Activated B cell treated with CpG ODN at 0.5 μM for 24 hours (primary cell): Measurements from ENCODE around the gene SLC35B2. TPM values are rescaled to one million over a fixed set of nuclear protein-coding genes. Genes with fewer than 3 reads are reported as not detected.
A peak's percentile ranks its signal among the peaks of the same experiment; 100 is the strongest.

ENCODE experiments used
- ATAC-seq: fragments of 200-7000 bp; cut with Tn5 transposase; one replicate; pipeline ENCODE4 v1.10.0; 2021; ENCODE audit warnings: low read depth, mild to moderate bottlenecking, moderate library complexity
- CTCF ChIA-PET: fragments of 350-600 bp; sonication (Branson Sonifier 250); formaldehyde crosslinking; loops from one replicate; lab custom pipeline; 2021; ENCODE audit warnings: antibody characterized with exemption; lab: Charles Lee
- POLR2A ChIA-PET: fragments of 350-600 bp; sonication (Branson Sonifier 250); formaldehyde crosslinking; loops from one replicate; lab custom pipeline; 2021; ENCODE audit warnings: antibody characterized with exemption; lab: Charles Lee
- DNase-seq: peaks from one replicate; pipeline ENCODE4 v3.0.0; 2022
- H3K27ac Mint-ChIP-seq: one replicate; pipeline ENCODE4 v1.8.0; 2020; ENCODE audit warnings: mixed read lengths
- H3K27me3 Mint-ChIP-seq: one replicate; pipeline ENCODE4 v1.8.0; 2021; ENCODE audit warnings: mixed read lengths
- H3K36me3 Mint-ChIP-seq: one replicate; pipeline ENCODE4 v1.8.0; 2021; ENCODE audit warnings: low read depth, mixed read lengths
- H3K4me1 Mint-ChIP-seq: one replicate; pipeline ENCODE4 v1.8.0; 2021; ENCODE audit warnings: mixed read lengths
- H3K4me3 Mint-ChIP-seq: one replicate; pipeline ENCODE4 v1.8.0; 2020; ENCODE audit warnings: mild to moderate bottlenecking, mixed read lengths
- H3K9me3 Mint-ChIP-seq: one replicate; pipeline ENCODE4 v1.8.0; 2020; ENCODE audit warnings: mixed read lengths
- intact Hi-C: fragments of 100-400 bp; cut with micrococcal nuclease; formaldehyde crosslinking; loops from one replicate; pipeline ENCODE4 v1.15.1; 2024
- total RNA-seq: library from RNA; stranded (reverse); gene quantifications from 2 replicates; pipeline ENCODE4 v1.2.3, GENCODE V29; 2022
- TF ChIP-seq, protein P1 (sequence below): fragments of 200-600 bp; IDR thresholded peaks from one replicate; pipeline ENCODE4 v1.8.0; 2022; ENCODE audit warnings: antibody characterized with exemption, mild to moderate bottlenecking

Gene SLC35B2
- total RNA-seq, 1 donor from 2014 or later = 29.1 TPM

DNA sequence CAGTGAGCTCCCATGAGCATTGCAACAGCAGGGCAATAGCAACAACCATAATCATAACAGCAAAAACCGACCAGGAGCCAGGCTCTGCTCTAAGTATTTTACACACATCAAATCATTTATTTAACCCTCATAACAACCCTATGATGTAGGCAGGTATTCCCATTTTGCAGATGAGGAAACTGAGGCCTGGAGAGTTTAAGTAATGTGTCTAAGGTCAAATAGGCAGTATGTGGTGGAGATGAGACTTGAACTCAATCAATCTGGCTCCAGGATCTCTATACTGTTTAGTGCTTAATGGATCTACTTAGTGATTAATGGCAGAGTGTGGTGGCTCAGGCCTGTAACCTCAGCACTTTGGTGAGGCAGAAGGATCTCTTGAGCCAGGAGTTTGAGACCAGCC, 16.3 kb upstream of the SLC35B2 start:
- Mint-ChIP-seq H3K9me3 (no peaks in the 10 kb centered on the region), H3K27ac (no peak overlapping the region), H3K4me1 (peaks cover 18% of the 10 kb centered on the region), H3K27me3 (peaks cover 49% of the 10 kb centered on the region), H3K36me3 (no peaks in the 10 kb centered on the region), H3K4me3 (no peak overlapping the region)
- ChIA-PET POLR2A (no interaction called here), CTCF (no interaction called here)
- TF ChIP-seq, protein P1, sequence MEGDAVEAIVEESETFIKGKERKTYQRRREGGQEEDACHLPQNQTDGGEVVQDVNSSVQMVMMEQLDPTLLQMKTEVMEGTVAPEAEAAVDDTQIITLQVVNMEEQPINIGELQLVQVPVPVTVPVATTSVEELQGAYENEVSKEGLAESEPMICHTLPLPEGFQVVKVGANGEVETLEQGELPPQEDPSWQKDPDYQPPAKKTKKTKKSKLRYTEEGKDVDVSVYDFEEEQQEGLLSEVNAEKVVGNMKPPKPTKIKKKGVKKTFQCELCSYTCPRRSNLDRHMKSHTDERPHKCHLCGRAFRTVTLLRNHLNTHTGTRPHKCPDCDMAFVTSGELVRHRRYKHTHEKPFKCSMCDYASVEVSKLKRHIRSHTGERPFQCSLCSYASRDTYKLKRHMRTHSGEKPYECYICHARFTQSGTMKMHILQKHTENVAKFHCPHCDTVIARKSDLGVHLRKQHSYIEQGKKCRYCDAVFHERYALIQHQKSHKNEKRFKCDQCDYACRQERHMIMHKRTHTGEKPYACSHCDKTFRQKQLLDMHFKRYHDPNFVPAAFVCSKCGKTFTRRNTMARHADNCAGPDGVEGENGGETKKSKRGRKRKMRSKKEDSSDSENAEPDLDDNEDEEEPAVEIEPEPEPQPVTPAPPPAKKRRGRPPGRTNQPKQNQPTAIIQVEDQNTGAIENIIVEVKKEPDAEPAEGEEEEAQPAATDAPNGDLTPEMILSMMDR = no peak
- ATAC-seq (no peak), DNase-seq (no peak)
- intact Hi-C loops = no loop called here

DNA sequence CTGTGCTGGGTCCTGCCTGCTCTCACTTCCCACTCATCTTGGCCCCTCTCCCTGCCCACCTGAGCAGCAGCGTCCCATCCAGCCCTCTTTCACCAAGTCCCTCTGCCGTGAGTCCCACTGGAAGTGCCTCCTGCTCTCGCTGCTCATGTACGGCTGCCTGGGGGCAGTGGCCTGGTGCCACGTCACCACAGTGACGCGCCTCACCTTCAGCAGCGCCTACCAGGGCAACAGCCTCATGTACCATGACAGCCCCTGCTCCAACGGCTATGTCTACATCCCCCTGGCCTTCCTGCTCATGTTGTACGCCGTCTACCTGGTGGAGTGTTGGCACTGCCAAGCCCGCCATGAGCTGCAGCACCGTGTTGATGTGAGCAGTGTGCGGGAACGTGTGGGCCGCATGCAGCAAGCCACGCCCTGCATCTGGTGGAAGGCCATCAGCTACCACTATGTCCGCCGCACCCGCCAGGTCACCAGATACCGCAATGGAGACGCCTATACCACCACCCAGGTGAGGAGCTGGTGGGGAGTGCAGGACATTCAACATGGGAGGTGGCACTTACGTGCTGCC, 15.8 kb upstream of the SLC35B2 start:
- Mint-ChIP-seq H3K4me1 (peaks cover 19% of the 10 kb centered on the region), H3K9me3 (no peaks in the 10 kb centered on the region), H3K27ac (no peak overlapping the region), H3K27me3 (peaks cover 47% of the 10 kb centered on the region), H3K4me3 (no peak overlapping the region), H3K36me3 (no peaks in the 10 kb centered on the region)
- CTCF ChIA-PET = no interaction called here
- POLR2A ChIA-PET = no interaction called here
- DNase-seq = no peak
- intact Hi-C loops = no loop called here
- ATAC-seq = no peak
- TF ChIP-seq, protein P1 = no peak

DNA sequence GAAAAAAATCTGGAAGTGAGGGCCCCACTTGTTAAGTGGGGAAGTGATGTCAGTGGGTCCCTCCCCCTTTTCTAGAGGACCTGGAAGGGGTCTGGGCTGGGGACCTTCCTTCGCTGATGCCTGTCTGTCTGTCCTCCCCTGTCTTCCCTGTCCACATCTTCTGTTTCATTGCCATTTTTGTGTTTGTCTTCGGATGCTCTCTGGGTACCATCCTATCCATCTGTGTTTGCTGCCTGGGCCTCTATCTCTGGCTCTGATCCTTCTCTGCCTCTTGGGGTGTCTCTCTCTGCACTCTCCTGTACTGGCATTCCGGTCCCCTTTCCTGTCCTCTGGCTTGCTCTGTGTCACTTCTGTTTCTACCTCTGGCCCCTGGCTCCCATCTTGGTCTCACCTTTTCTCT, 15.2 kb upstream of the SLC35B2 start:
- CTCF ChIA-PET = interaction anchor here (1.0 kb wide), 1 partner anchor 32 kb away, joined by 3 read pairs; no protein-coding TSS in a partner anchor
- Mint-ChIP-seq H3K4me3 (no peak overlapping the region), H3K36me3 (no peaks in the 10 kb centered on the region), H3K27ac (no peak overlapping the region), H3K9me3 (no peaks in the 10 kb centered on the region), H3K4me1 (peaks cover 24% of the 10 kb centered on the region), H3K27me3 (peaks cover 41% of the 10 kb centered on the region)
- POLR2A ChIA-PET = no interaction called here
- DNase-seq (no peak), ATAC-seq (no peak)
- intact Hi-C loops = no loop called here
- TF ChIP-seq, protein P1 = no peak

DNA sequence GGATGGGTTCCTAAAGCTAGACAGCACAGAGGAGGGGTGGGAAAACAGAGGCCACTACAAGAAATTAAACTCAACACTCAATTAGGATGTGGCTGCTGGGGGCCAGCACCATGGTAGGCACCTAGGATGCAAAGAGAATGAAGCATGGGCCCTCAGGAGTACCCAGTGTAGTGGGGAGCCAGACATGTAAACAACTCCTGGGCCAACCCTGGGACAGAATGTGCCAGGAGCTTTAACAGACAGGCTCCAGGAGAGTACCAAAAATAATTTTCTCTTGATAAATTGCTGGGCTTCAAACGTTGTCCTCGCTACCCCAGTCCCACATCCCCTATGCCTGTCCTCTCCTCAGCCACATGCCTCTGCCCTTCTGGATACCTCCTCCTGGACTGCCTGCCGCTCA, 14.6 kb upstream of the SLC35B2 start:
- intact Hi-C loops = no loop called here
- ChIA-PET CTCF (interaction anchor here (1.0 kb wide), 1 partner anchor 33 kb away, joined by 3 read pairs; no protein-coding TSS in a partner anchor), POLR2A (no interaction called here)
- TF ChIP-seq, protein P1 = no peak
- no peaks in the 10 kb centered on the region for H3K9me3 Mint-ChIP-seq
- no peak overlapping the region for H3K4me3 Mint-ChIP-seq
- peaks cover 35% of the 10 kb centered on the region for H3K27me3 Mint-ChIP-seq
- H3K36me3 Mint-ChIP-seq = no peaks in the 10 kb centered on the region
- ATAC-seq (no peak), DNase-seq (no peak)
- peaks cover 29% of the 10 kb centered on the region for H3K4me1 Mint-ChIP-seq
- no peak overlapping the region for H3K27ac Mint-ChIP-seq

DNA sequence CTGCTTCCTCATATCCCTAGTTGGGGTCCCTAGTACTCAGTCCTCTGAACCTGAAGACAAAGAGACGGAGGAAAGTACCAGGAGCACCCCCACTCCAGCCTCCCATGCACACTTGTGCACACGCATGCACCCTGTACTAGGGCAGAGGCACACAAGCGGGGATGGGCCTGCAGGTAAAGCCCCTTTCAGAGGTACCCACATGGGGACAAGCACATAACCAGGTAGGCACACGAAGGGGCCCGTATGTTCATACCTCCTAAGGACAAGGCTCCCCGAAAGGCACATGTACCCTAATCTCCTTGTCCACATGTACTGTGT, 14.0 kb upstream of the SLC35B2 start:
- Mint-ChIP-seq H3K36me3 (no peaks in the 10 kb centered on the region), H3K27me3 (peaks cover 31% of the 10 kb centered on the region), H3K4me3 (peak overlapping the region; percentile 73), H3K4me1 (peaks cover 34% of the 10 kb centered on the region), H3K9me3 (no peaks in the 10 kb centered on the region), H3K27ac (no peak overlapping the region)
- ATAC-seq (no peak), DNase-seq (no peak)
- CTCF ChIA-PET = interaction anchor here (0.9 to 1.0 kb wide), 2 partner anchors 34 to 41 kb away, joined by 3 read pairs; partner anchors contain the start of gene AARS2
- POLR2A ChIA-PET = interaction anchor here (1.7 kb wide), 1 partner anchor 15 kb away, joined by 5 read pairs; the partner anchor contains the start of gene SLC35B2
- TF ChIP-seq, protein P1 = no peak
- intact Hi-C loops = no loop called here
